ENCODE data around the gene YPEL3. TPM values are rescaled to one million over a fixed set of nuclear protein-coding genes. Genes with fewer than 3 reads are reported as not detected.

Gene YPEL3
- total and polyA plus RNA-seq, 2 of the 8 experiments (the other 6 are each of a cell fraction or from before 2014, with no cell fraction given): 40.3 to 53.3 TPM

DNA sequence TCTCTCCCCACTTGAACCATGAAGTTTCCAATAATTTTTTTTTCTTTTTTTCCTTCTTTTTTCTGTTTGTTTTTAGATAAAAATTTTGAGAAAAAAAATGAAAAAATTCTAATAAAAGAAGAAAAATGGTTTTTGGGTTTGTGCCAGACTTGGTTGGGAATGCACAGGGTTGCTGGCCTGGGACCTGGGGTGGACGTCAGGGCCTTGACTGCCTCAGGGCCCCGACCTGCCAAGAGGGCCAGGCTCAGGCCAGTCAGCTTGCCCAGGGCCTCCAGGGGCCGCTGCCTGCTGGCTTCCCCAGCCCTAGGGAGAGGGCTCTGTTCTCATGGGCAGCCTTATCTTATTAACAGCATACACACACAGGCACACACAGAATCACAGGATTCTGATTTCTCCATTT lies 10.8 kb downstream of the YPEL3 start:
- DNase-seq (ENCODE audit: low read depth in 1 of 2, low spot score in 2 of 2) (no peak), FAIRE-seq (no peak)
- no peak overlapping the region for H4K5ac ChIP-seq (ENCODE audit: insufficient read length, low read depth, low read length)
- H2BK12ac ChIP-seq (ENCODE audit: low read depth, low read length): no peak overlapping the region
- no peak overlapping the region for H3K27ac ChIP-seq (ENCODE audit: low read depth, low read length)
- H3K18ac ChIP-seq (ENCODE audit: extremely low read depth, low read length): no peak overlapping the region
- H2BK5ac ChIP-seq (ENCODE audit: low read depth, low read length): no peak overlapping the region
- H3K14ac ChIP-seq (ENCODE audit: insufficient read length): no peak overlapping the region
- no peak overlapping the region for H4K8ac ChIP-seq (ENCODE audit: extremely low read depth, insufficient read depth, low read length)
- peaks cover 21 to 50% (median 33%) of the 10 kb centered on the region in 4 experiments for H3K36me3 ChIP-seq (ENCODE audit: control insufficient read depth in 2 of 4, insufficient read depth in 4 of 4, low read length in 3 of 4)
- H3K4me2 ChIP-seq (ENCODE audit: insufficient read depth in 1 of 2, low read depth in 2 of 2, low read length in 2 of 2): no peak overlapping the region
- H2AFZ ChIP-seq (ENCODE audit: low read length): no peak overlapping the region
- no peak overlapping the region for H3K4me3 ChIP-seq (ENCODE audit: extremely low read depth in 1 of 4, insufficient read depth in 2 of 4, low read depth in 3 of 4, low read length in 4 of 4)
- H2BK20ac ChIP-seq (ENCODE audit: low read length): no peak overlapping the region
- H3K23ac ChIP-seq (ENCODE audit: insufficient read length): no peak overlapping the region
- H2BK15ac ChIP-seq (ENCODE audit: low read length): no peak overlapping the region
- H3K9ac ChIP-seq (replicated peaks in 1 of 4; ENCODE audit: extremely low read depth in 1 of 4, low read depth in 3 of 4, low read length in 3 of 4): no peak overlapping the region
- H3K56ac ChIP-seq (replicated peaks; ENCODE audit: insufficient read length, low read depth, low read length): no peak overlapping the region
- H2BK120ac ChIP-seq (replicated peaks; ENCODE audit: low read depth, low read length): no peak overlapping the region
- ChIA-PET POLR2A (ENCODE audit: partially characterized antibody) (interaction anchor here (1.1 to 14.0 kb wide), 3 partner anchors 9 to 13 kb away, joined by 4 to 353 read pairs (median 6); partner anchors contain the start of genes ALDOA and PPP4C), CTCF (ENCODE audit: partially characterized antibody) (interaction anchor here (0.6 to 2.2 kb wide), 3 partner anchors 27 to 220 kb away, joined by 3 to 7 read pairs (median 5); no protein-coding TSS in a partner anchor)
- peaks cover 7 to 16% of the 10 kb centered on the region in 2 experiments for H4K20me1 ChIP-seq (replicated peaks in 1 of 2; ENCODE audit: control insufficient read depth in 1 of 2, insufficient read depth in 2 of 2, low read length in 2 of 2)
- peaks cover 0 to 3% of the 10 kb centered on the region in 2 experiments; a peak in 1 of 4 replicates for H3K79me2 ChIP-seq (ENCODE audit: control insufficient read depth in 1 of 2, insufficient read depth in 2 of 2, low read length in 2 of 2)
- no peaks in the 10 kb centered on the region; a peak in 1 of 7 replicates for H3K27me3 ChIP-seq (replicated peaks in 1 of 4; ENCODE audit: control insufficient read depth in 3 of 4, extremely low read depth in 1 of 4, insufficient read depth in 3 of 4, low read length in 3 of 4)
- H3K4me1 ChIP-seq (replicated peaks in 1 of 4; ENCODE audit: control insufficient read depth in 3 of 4, insufficient read depth in 4 of 4, low read length in 3 of 4): no peaks in the 10 kb centered on the region
- no peaks in the 10 kb centered on the region; the same call in 1 of the 2 replicates for H3K79me1 ChIP-seq (ENCODE audit: low read depth, low read length)
- H4K91ac ChIP-seq (replicated peaks; ENCODE audit: insufficient read length, low read length): no peak overlapping the region
- TF ChIP-seq CTBP2 (IDR thresholded peaks at IDR 0.05; ENCODE audit: borderline replicate concordance, insufficient read depth, insufficient read length, low read length): no peak
- TF ChIP-seq NRF1 (IDR thresholded peaks at IDR 0.05; ENCODE audit: low read depth, low read length): no peak
- TF ChIP-seq HDAC2 (IDR thresholded peaks at IDR 0.05; ENCODE audit: borderline replicate concordance in 1 of 2, low read depth in 2 of 2, low read length in 2 of 2): no peak
- no peak for TF ChIP-seq CHD2 (IDR thresholded peaks at IDR 0.05; ENCODE audit: low read length)
- TF ChIP-seq, protein P1, sequence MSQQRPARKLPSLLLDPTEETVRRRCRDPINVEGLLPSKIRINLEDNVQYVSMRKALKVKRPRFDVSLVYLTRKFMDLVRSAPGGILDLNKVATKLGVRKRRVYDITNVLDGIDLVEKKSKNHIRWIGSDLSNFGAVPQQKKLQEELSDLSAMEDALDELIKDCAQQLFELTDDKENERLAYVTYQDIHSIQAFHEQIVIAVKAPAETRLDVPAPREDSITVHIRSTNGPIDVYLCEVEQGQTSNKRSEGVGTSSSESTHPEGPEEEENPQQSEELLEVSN (IDR thresholded peaks at IDR 0.05): no peak
- TF ChIP-seq YY1 (IDR thresholded peaks at IDR 0.05; ENCODE audit: low read depth, low read length): no peak
- no peak for TF ChIP-seq NANOG (IDR thresholded peaks at IDR 0.05; ENCODE audit: insufficient read depth, low read depth, low read length, poor library complexity, severe bottlenecking)
- no peak for TF ChIP-seq SIX5 (IDR thresholded peaks at IDR 0.05; ENCODE audit: low read depth, low read length)
- TF ChIP-seq CHD1 (IDR thresholded peaks at IDR 0.05; ENCODE audit: low read depth, low read length): no peak
- TF ChIP-seq CBX8 (IDR thresholded peaks at IDR 0.05; ENCODE audit: borderline replicate concordance, low read depth, low read length): no peak
- TF ChIP-seq ATF2 (IDR thresholded peaks at IDR 0.05; ENCODE audit: low read length): no peak
- no peaks in the 10 kb centered on the region for H3K9me3 ChIP-seq (ENCODE audit: insufficient read depth in 2 of 2, low read depth in 1 of 2, low read length in 1 of 2)
- H3K23me2 ChIP-seq (ENCODE audit: low read depth, low read length): no peaks in the 10 kb centered on the region
- H3K4ac ChIP-seq (replicated peaks; ENCODE audit: insufficient read length, low read depth, low read length): no peak overlapping the region
- 81% methylated on average over 3 of the region's 3 CpGs; no CpG with 5 or more reads in 1 of the 2 experiments for WGBS, 2 experiments (ENCODE audit: extremely low coverage in 1 of 2, insufficient coverage in 1 of 2, insufficient read length in 1 of 2, insufficient replicate concordance in 2 of 2, low coverage in 1 of 2, low lambda C conversion rate in 2 of 2, missing lambda C conversion rate in 1 of 2)
- H2AK5ac ChIP-seq (ENCODE audit: low read depth, low read length): no peak overlapping the region
